GM12878 (cell line): ENCODE results near the gene EPN3. TPM values are rescaled to one million over a fixed set of nuclear protein-coding genes. Genes with fewer than 3 reads are reported as not detected.

Source experiments
- ATAC-seq: fragments of 200-7000 bp; cut with Tn5 transposase; 3 replicates; pipeline ENCODE4 v1.9.1; 2020; ENCODE audit warnings: mild to moderate bottlenecking, moderate library complexity
- BruUV-seq: library from RNA; stranded (reverse); fragments of 400-500 nt; replicated peaks from 2 replicates; lab custom pipeline; 2021; lab: Mats Ljungman, UMichigan
- CTCF ChIA-PET: fragments of 300-600 bp; sonication (Branson Sonifier 250); formaldehyde crosslinking; extraction: SDS; loops from one replicate; lab custom pipeline; 2021; ENCODE audit warnings: inconsistent platforms; lab: Yijun Ruan, JAX
- POLR2A ChIA-PET: fragments of 350-600 bp; formaldehyde crosslinking; extraction: SDS; loops from one replicate; lab custom pipeline; 2021; ENCODE audit warnings: inconsistent platforms; lab: Charles Lee
- RAD21 ChIA-PET: fragments of 300-600 bp; sonication (Branson Sonifier 250); formaldehyde crosslinking; loops from one replicate; lab custom pipeline; 2023; ENCODE audit warnings: antibody characterized with exemption; ENCODE audit not compliant: unreplicated experiment; lab: Charles Lee
- SMC1A ChIA-PET: fragments of 300-600 bp; sonication (Branson Sonifier 250); formaldehyde crosslinking; loops from one replicate; lab custom pipeline; 2023; ENCODE audit not compliant: unreplicated experiment, uncharacterized antibody; lab: Charles Lee
- DNase-seq: peaks from one replicate; pipeline ENCODE4 v3.0.0-alpha.2; 2011; ENCODE audit warnings: low read depth, low spot score
- FAIRE-seq: peaks from 3 replicates; lab custom pipeline; 2011; peaks lifted over from hg19 to GRCh38; lab: Jason Lieb, UNC
- H2AFZ ChIP-seq: 2 replicates; pipeline ENCODE4 v1.6.0; 2011; ENCODE audit warnings: low read depth, low read length, control low read depth; ENCODE audit not compliant: control insufficient read depth
- H3K27ac ChIP-seq: 2 replicates; pipeline ENCODE4 v1.5.1; 2011; ENCODE audit warnings: control low read depth; ENCODE audit not compliant: control insufficient read depth, insufficient read depth
- H3K27me3 ChIP-seq, 2 experiments: replicated peaks in 1 of 2; 2 replicates each; pipeline versions ENCODE4 v1.6.0 to v1.6.1; 2011; ENCODE audit warnings: low read length in 1 of 2; ENCODE audit not compliant: control insufficient read depth in 2 of 2, insufficient read depth in 2 of 2
- H3K36me3 ChIP-seq, 2 experiments: 2 replicates each; pipeline ENCODE4 v1.5.1; 2011; ENCODE audit warnings: low read length in 1 of 2; ENCODE audit not compliant: control insufficient read depth in 2 of 2, insufficient read depth in 2 of 2
- H3K4me1 ChIP-seq: 2 replicates; pipeline ENCODE4 v1.6.1; 2011; ENCODE audit warnings: mild to moderate bottlenecking, low read length, moderate library complexity, mixed read lengths; ENCODE audit not compliant: control insufficient read depth, insufficient read depth
- H3K4me2 ChIP-seq: 2 replicates; pipeline ENCODE4 v1.6.0; 2011; ENCODE audit warnings: control low read depth; ENCODE audit not compliant: control insufficient read depth, insufficient read depth
- H3K4me3 ChIP-seq: fragments of 200-600 bp; sonication (generic); 2 replicates; pipeline ENCODE4 v1.5.1; 2016
- H3K79me2 ChIP-seq: 2 replicates; pipeline ENCODE4 v1.6.0; 2011; ENCODE audit warnings: low read length; ENCODE audit not compliant: control insufficient read depth, insufficient read depth
- H3K9ac ChIP-seq: 2 replicates; pipeline ENCODE4 v1.8.0; 2011; ENCODE audit warnings: low read length, control low read depth, mixed read lengths; ENCODE audit not compliant: control insufficient read depth, insufficient read depth
- H3K9me3 ChIP-seq: replicated peaks from 3 replicates; pipeline ENCODE4 v1.5.1; 2011; ENCODE audit warnings: mild to moderate bottlenecking, low read length; ENCODE audit not compliant: control insufficient read depth, insufficient read depth
- H4K20me1 ChIP-seq: 2 replicates; pipeline ENCODE4 v1.6.0; 2011; ENCODE audit not compliant: control insufficient read depth, insufficient read depth
- BMI1 ChIP-seq: fragments of 450-650 bp; IDR thresholded peaks from 2 replicates; pipeline ENCODE4 v1.6.1; 2016; ENCODE audit warnings: mild to moderate bottlenecking, moderate library complexity, borderline replicate concordance
- ETV6 ChIP-seq, 2 experiments: fragments of 450-650 bp in 1 of 2; IDR thresholded peaks in 1 of 2; conservative IDR thresholded peaks in 1 of 2; 2 replicates each; pipeline ENCODE4 v1.6.1; 2014; ENCODE audit warnings: antibody characterized with exemption in 1 of 2, borderline replicate concordance in 1 of 2, low read depth in 1 of 2, mild to moderate bottlenecking in 1 of 2, moderate library complexity in 1 of 2
- EZH2 ChIP-seq: IDR thresholded peaks from 2 replicates; pipeline ENCODE4 v1.6.1; 2012; ENCODE audit warnings: low read depth, mild to moderate bottlenecking, control low read depth, inconsistent platforms, low read length, borderline replicate concordance; ENCODE audit not compliant: control insufficient read depth
- FOXM1 ChIP-seq: IDR thresholded peaks from 2 replicates; pipeline ENCODE4 v1.6.1; 2012; ENCODE audit warnings: low read depth, mild to moderate bottlenecking, inconsistent platforms, low read length, moderate library complexity
- GATAD2B ChIP-seq: fragments of 450-650 bp; conservative IDR thresholded peaks from 2 replicates; pipeline ENCODE4 v1.6.1; 2017; ENCODE audit warnings: low read depth, mild to moderate bottlenecking, moderate library complexity
- HCFC1 ChIP-seq: fragments of 150-350 bp; IDR thresholded peaks from 2 replicates; pipeline ENCODE4 v1.6.1; 2014; ENCODE audit warnings: low read length
- HDAC2 ChIP-seq: fragments of 200-600 bp; sonication (generic); IDR thresholded peaks from 2 replicates; pipeline ENCODE4 v1.6.1; 2017
- MXI1 ChIP-seq: fragments of 150-350 bp; IDR thresholded peaks from 2 replicates; pipeline ENCODE4 v1.6.1; 2011; ENCODE audit warnings: low read depth, mild to moderate bottlenecking, inconsistent platforms, low read length, improper control_type of control experiment
- RAD51 ChIP-seq: fragments of 450-650 bp; IDR thresholded peaks from 2 replicates; pipeline ENCODE4 v1.6.1; 2016; ENCODE audit warnings: moderate library complexity, mild to moderate bottlenecking, inconsistent platforms
- RB1 ChIP-seq: fragments of 450-650 bp; formaldehyde crosslinking; IDR thresholded peaks from 2 replicates; pipeline ENCODE4 v1.6.1; 2017; ENCODE audit warnings: mild to moderate bottlenecking, borderline replicate concordance
- SMAD5 ChIP-seq: IDR thresholded peaks from 2 replicates; pipeline ENCODE4 v1.6.1; 2016; ENCODE audit warnings: antibody characterized with exemption, low read depth
- USF2 ChIP-seq: IDR thresholded peaks from 2 replicates; pipeline ENCODE4 v1.6.1; 2011; ENCODE audit warnings: low read depth, low read length, improper control_type of control experiment, borderline replicate concordance
- YBX1 ChIP-seq: fragments of 450-650 bp; IDR thresholded peaks from 2 replicates; pipeline ENCODE4 v1.6.1; 2016; ENCODE audit warnings: antibody characterized with exemption
- WGBS: methylation state at CpG from one replicate; pipeline ENCODE4 v1.1.6; 2016; ENCODE audit warnings: low lambda C conversion rate; ENCODE audit not compliant: insufficient replicate concordance, insufficient coverage; ENCODE audit errors: missing lambda C conversion rate; 5-methylcytosine and 5-hydroxymethylcytosine counted together
- in situ Hi-C: fragments of 300-500 bp; cut with MboI; formaldehyde crosslinking; loops from 9 replicates; pipeline ENCODE4 v1.14.3; 2018; ENCODE audit warnings: mixed read lengths
- intact Hi-C: fragments of 100-400 bp; cut with micrococcal nuclease; formaldehyde crosslinking; loops from one replicate; pipeline ENCODE4 v1.14.2; 2022; ENCODE audit not compliant: unreplicated experiment
- polyA plus RNA-seq, 11 experiments: library from polyadenylated mRNA; depleted of rRNA in 4 of 11; unstranded in 6 of 11; stranded (reverse) in 5 of 11; fragments of >200 nt; fragmentation: Nextera tagmentation in 4 of 11; fragmentation: Illumina TruSeq in 1 of 11; extraction: Ambion mirVana in 4 of 11; extraction: Trizol in 1 of 11; gene quantifications; 1 replicate in 1 of 11; 2 replicates in 10 of 11; pipeline versions ENCODE4 v1.2.1 to v1.2.3, GENCODE V29; 2011 to 2016; ENCODE audit warnings: inconsistent platforms in 2 of 11, missing spikeins in 2 of 11, low read depth in 1 of 11
- total RNA-seq, 4 experiments: library from RNA; depleted of rRNA in 3 of 4; stranded (reverse); fragments of >200 nt in 3 of 4; fragmentation: Illumina TruSeq in 1 of 4; extraction: Trizol in 1 of 4; gene quantifications; 2 replicates each; pipeline versions ENCODE4 v1.2.1 to v1.2.3, GENCODE V29; 2013 to 2021
- TF ChIP-seq, protein P1 (sequence below): fragments of 450-650 bp; IDR thresholded peaks from 2 replicates; pipeline ENCODE4 v1.6.1; 2017; ENCODE audit warnings: borderline replicate concordance

The EPN3 gene
- total and polyA plus RNA-seq, 10 of the 15 experiments (the other 5 are each of a cell fraction or from before 2014, with no cell fraction given): 0.04 to 0.07 TPM; not detected in 8

- ChIA-PET POLR2A (interaction anchor here (0.6 to 0.7 kb wide), 2 partner anchors 24 to 25 kb away, joined by 3 to 4 read pairs; no protein-coding TSS in a partner anchor), SMC1A (interaction anchor here (0.7 kb wide), 1 partner anchor 1464 kb away, joined by 4 read pairs; no protein-coding TSS in a partner anchor), CTCF (no interaction called here), RAD21 (no interaction called here)
- no peak for ATAC-seq
- Histone ChIP-seq H3K4me3 (no peak overlapping the region), H3K4me2 (no peak overlapping the region), H3K9me3 (no peaks in the 10 kb centered on the region), H3K79me2 (no peaks in the 10 kb centered on the region), H4K20me1 (no peaks in the 10 kb centered on the region), H3K9ac (no peak overlapping the region), H2AFZ (no peak overlapping the region), H3K4me1 (no peaks in the 10 kb centered on the region), H3K27ac (no peak overlapping the region), H3K27me3 (peaks cover 9 to 12% of the 10 kb centered on the region in 2 experiments), H3K36me3 (no peaks in the 10 kb centered on the region)
- 21% methylated on average over 10 of the region's 10 CpGs for WGBS
- no TSS peak for BruUV-seq
- intact Hi-C loops (no loop called here), in situ Hi-C loops (no loop called here)
- DNase-seq: no peak
- TF ChIP-seq USF2: no peak
- no peak for TF ChIP-seq FOXM1
- TF ChIP-seq EZH2: no peak
- no peak for TF ChIP-seq SMAD5
- no peak for TF ChIP-seq HDAC2
- TF ChIP-seq ETV6 (conservative IDR thresholded peaks at IDR 0.05 in 1 of 2, IDR thresholded peaks at IDR 0.05 in 1 of 2; ENCODE audit: borderline replicate concordance in 1 of 2, low read depth in 1 of 2): no peak
- TF ChIP-seq RB1: no peak
- no peak for TF ChIP-seq MXI1
- TF ChIP-seq, protein P1, sequence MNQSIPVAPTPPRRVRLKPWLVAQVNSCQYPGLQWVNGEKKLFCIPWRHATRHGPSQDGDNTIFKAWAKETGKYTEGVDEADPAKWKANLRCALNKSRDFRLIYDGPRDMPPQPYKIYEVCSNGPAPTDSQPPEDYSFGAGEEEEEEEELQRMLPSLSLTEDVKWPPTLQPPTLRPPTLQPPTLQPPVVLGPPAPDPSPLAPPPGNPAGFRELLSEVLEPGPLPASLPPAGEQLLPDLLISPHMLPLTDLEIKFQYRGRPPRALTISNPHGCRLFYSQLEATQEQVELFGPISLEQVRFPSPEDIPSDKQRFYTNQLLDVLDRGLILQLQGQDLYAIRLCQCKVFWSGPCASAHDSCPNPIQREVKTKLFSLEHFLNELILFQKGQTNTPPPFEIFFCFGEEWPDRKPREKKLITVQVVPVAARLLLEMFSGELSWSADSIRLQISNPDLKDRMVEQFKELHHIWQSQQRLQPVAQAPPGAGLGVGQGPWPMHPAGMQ: no peak
- TF ChIP-seq YBX1: no peak
- TF ChIP-seq BMI1: peak; percentile 85
- peak; percentile 20; the same call in 1 of the 2 replicates for TF ChIP-seq RAD51
- no peak for TF ChIP-seq HCFC1
- TF ChIP-seq GATAD2B: no peak
- FAIRE-seq: no peak
Measured at GRCh38 chr17:50565402-50566350, 33.1 kb downstream of the EPN3 start.
